ENCODE measurements around the gene INPP5A. TPM values are rescaled to one million over a fixed set of nuclear protein-coding genes. Genes with fewer than 3 reads are reported as not detected.

INPP5A gene
- total and polyA plus RNA-seq, 2 of the 13 experiments (the other 11 are each of a cell fraction or from before 2014, with no cell fraction given): 17.5 to 37.9 TPM

- DNase-seq (ENCODE audit: low spot score): no peak
- no peaks in the 10 kb centered on the region for H3K9me3 ChIP-seq (ENCODE audit: low read length)
- H3K36me3 ChIP-seq (replicated peaks in 1 of 2; ENCODE audit: control insufficient read depth in 1 of 2, insufficient read depth in 2 of 2, low read length in 2 of 2): no peaks in the 10 kb centered on the region
- H3K9ac ChIP-seq (ENCODE audit: insufficient read depth, low read depth, low read length): no peak overlapping the region
- H3K4me3 ChIP-seq (replicated peaks in 1 of 3; ENCODE audit: insufficient read depth in 1 of 3, low read depth in 2 of 3, low read length in 3 of 3): no peak overlapping the region
- intact Hi-C loops (cut with micrococcal nuclease; ENCODE audit: unreplicated experiment) (no loop called here), in situ Hi-C loops (cut with HindIII; ENCODE audit: extremely low pct_ligation_motif_present, low pct_unique_long_range_greater_than_20kb) (no loop called here)
- ChIA-PET POLR2A (no interaction called here), CTCF (ENCODE audit: low intra/inter-chr PET ratio, low total read pairs) (no interaction called here)
- H3K79me2 ChIP-seq (ENCODE audit: insufficient read depth, low read length): peaks cover 44% of the 10 kb centered on the region
- no TSS peak for BruUV-seq (replicated peaks)
- no peak overlapping the region for H3K27ac ChIP-seq (ENCODE audit: extremely low read length, insufficient read depth, low read length)
- no peak for FAIRE-seq
- no peak overlapping the region for H2AFZ ChIP-seq (ENCODE audit: low read length)
- 88% methylated on average over 14 of the region's 14 CpGs for WGBS (ENCODE audit: low lambda C conversion rate)
- H3K4me2 ChIP-seq (ENCODE audit: low read depth, low read length): no peak overlapping the region
- H4K20me1 ChIP-seq (ENCODE audit: insufficient read depth, low read length): peaks cover 16% of the 10 kb centered on the region; the same call in 1 of the 2 replicates
- no peak for ATAC-seq
- 0 out of 2 replicates have a peak, but pooled peaks have one; percentile 21 for TF ChIP-seq ZNF121 (CRISPR knock-in tag; IDR thresholded peaks at IDR 0.05)
- TF ChIP-seq ARNT2 (CRISPR knock-in tag; IDR thresholded peaks at IDR 0.05; ENCODE audit: low read depth): no peak
- TF ChIP-seq REPIN1 (CRISPR knock-in tag; IDR thresholded peaks at IDR 0.05; ENCODE audit: borderline replicate concordance, low read depth): no peak
- no peak for TF ChIP-seq ZNF264 (CRISPR knock-in tag; IDR thresholded peaks at IDR 0.05)
- no peak for TF ChIP-seq SP2 (CRISPR knock-in tag; IDR thresholded peaks at IDR 0.05)
- H3K27me3 ChIP-seq (ENCODE audit: control insufficient read depth in 1 of 2, insufficient read depth in 2 of 2, low read length in 2 of 2): no peaks in the 10 kb centered on the region
- H3K4me1 ChIP-seq (ENCODE audit: insufficient read depth, low read length): peaks cover 23% of the 10 kb centered on the region
Measured at GRCh38 chr10:132548869-132549268, 11.3 kb downstream of the INPP5A start.

- no peak overlapping the region for H2AFZ ChIP-seq (ENCODE audit: low read length)
- no peak for ATAC-seq
- H3K27me3 ChIP-seq (ENCODE audit: control insufficient read depth in 1 of 2, insufficient read depth in 2 of 2, low read length in 2 of 2): no peaks in the 10 kb centered on the region
- peaks cover 28% of the 10 kb centered on the region for H3K4me1 ChIP-seq (ENCODE audit: insufficient read depth, low read length)
- WGBS (ENCODE audit: low lambda C conversion rate): 86% methylated on average over 9 of the region's 12 CpGs
- no peak for FAIRE-seq
- peaks cover 44% of the 10 kb centered on the region for H3K79me2 ChIP-seq (ENCODE audit: insufficient read depth, low read length)
- no peak for TF ChIP-seq SALL2 (CRISPR knock-in tag; IDR thresholded peaks at IDR 0.05)
- no peak for TF ChIP-seq ATF7 (IDR thresholded peaks at IDR 0.05)
- no peak for TF ChIP-seq ATF7 (CRISPR knock-in tag; IDR thresholded peaks at IDR 0.05)
- no peak for TF ChIP-seq KMT2B (CRISPR knock-in tag; IDR thresholded peaks at IDR 0.05)
- TF ChIP-seq ZNF510 (CRISPR knock-in tag; IDR thresholded peaks at IDR 0.05; ENCODE audit: low read depth): no peak
- no peak for TF ChIP-seq NFIC (IDR thresholded peaks at IDR 0.05; ENCODE audit: low read length)
- no peak for TF ChIP-seq ZNF207 (IDR thresholded peaks at IDR 0.05; ENCODE audit: borderline replicate concordance)
- H3K27ac ChIP-seq (ENCODE audit: extremely low read length, insufficient read depth, low read length): no peak overlapping the region
- CTCF ChIA-PET (ENCODE audit: low intra/inter-chr PET ratio, low total read pairs): no interaction called here
- H3K9me3 ChIP-seq (ENCODE audit: low read length): no peaks in the 10 kb centered on the region
- no TSS peak for BruUV-seq (replicated peaks)
- H3K4me2 ChIP-seq (ENCODE audit: low read depth, low read length): no peak overlapping the region
- in situ Hi-C loops (cut with HindIII; ENCODE audit: extremely low pct_ligation_motif_present, low pct_unique_long_range_greater_than_20kb) (no loop called here), intact Hi-C loops (cut with micrococcal nuclease; ENCODE audit: unreplicated experiment) (no loop called here)
- no peak for DNase-seq (ENCODE audit: low spot score)
- no peak overlapping the region for H3K4me3 ChIP-seq (replicated peaks in 1 of 3; ENCODE audit: insufficient read depth in 1 of 3, low read depth in 2 of 3, low read length in 3 of 3)
- POLR2A ChIA-PET: no interaction called here
- peaks cover 19% of the 10 kb centered on the region; the same call in 1 of the 2 replicates for H4K20me1 ChIP-seq (ENCODE audit: insufficient read depth, low read length)
- H3K36me3 ChIP-seq (replicated peaks in 1 of 2; ENCODE audit: control insufficient read depth in 1 of 2, insufficient read depth in 2 of 2, low read length in 2 of 2): no peaks in the 10 kb centered on the region
- no peak overlapping the region for H3K9ac ChIP-seq (ENCODE audit: insufficient read depth, low read depth, low read length)
Measured at GRCh38 chr10:132549371-132549770, 11.8 kb downstream of the INPP5A start.

Data from HepG2 (cell line).